ENCODE measurements around the gene HSFX4. TPM values are rescaled to one million over a fixed set of nuclear protein-coding genes. Genes with fewer than 3 reads are reported as not detected.
"Not testable (repeated sequence)": the region's sequence is repeated elsewhere in the genome, so short reads cannot be mapped to it uniquely, and the experiment has no call there.

HSFX4 gene, protein sequence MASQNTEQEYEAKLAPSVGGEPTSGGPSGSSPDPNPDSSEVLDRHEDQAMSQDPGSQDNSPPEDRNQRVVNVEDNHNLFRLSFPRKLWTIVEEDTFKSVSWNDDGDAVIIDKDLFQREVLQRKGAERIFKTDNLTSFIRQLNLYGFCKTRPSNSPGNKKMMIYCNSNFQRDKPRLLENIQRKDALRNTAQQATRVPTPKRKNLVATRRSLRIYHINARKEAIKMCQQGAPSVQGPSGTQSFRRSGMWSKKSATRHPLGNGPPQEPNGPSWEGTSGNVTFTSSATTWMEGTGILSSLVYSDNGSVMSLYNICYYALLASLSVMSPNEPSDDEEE
- polyA plus RNA-seq (ENCODE audit: insufficient read length in 10 of 10): 1 to 10 TPM in 9 of 10 donors, not detected in 1; 1.0 to 2.7 (median 1.6) TPM
- long read RNA-seq, donor 1, partial matches to known transcripts: 0 of 2 reads
- long read RNA-seq, donor 1, other reads (novel, unspliced or antisense): 0 of 2 reads
- long read RNA-seq, donor 2: 0 reads
- long read RNA-seq, donor 3: 0 reads
- long read RNA-seq, donor 4: 0 reads
- long read RNA-seq, donor 5, partial matches to known transcripts: 0 of 1 reads
- long read RNA-seq, donor 5, other reads (novel, unspliced or antisense): 0 of 1 reads
- long read RNA-seq, donor 6: 0 reads
- long read RNA-seq, donor 7: 0 reads
- long read RNA-seq, donor 8: 0 reads
- long read RNA-seq, donor 9: 0 reads

- not testable (repeated sequence) for DNase-seq
These were observed at the start of gene HSFX4 for GRCh38 chrX:149929400-149929799. Gene HSFX4, plus strand, starts transcription at chrX:149929573. Its CDS starts 72 bp downstream, at chrX:149929645.

DNA sequence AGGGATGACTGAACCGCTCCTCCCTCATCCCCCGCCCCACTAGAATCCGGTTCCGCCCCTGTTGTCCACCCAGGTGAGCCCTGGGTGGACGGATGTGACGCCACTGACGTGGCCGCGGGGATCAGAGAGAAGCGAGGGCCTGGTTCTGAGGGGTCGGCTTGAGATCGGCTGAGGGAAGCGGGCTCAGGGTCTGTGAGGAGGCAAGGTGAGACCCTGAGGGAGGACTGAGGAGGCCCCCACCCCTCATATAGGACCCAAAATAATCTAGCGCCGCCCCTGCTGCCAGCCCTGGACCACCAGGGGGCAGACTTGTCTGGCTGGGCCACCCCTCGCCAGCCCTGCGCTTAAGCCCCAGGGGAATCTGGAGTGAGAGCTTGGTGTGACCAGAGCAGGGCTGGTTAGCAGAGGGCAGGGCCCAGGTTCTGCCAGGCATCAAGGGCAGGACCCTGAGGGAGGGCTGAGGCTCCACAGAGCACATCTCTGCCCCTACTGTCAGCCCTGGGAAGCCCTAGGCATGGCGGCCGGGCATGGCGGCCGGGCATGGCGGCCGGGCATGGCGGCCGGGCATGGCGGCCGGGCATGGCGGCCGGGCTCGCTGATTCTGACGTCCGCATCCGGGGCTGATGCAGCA lies 48.2 kb upstream of the HSFX4 start, which contains the start of gene MAGEA8:
TSS of gene MAGEA8 (plus strand) at position 103 of the 631 bp plus-strand sequence. CDS start 3,090 bp downstream, outside the sequence.
- DNase-seq: no peak

DNA sequence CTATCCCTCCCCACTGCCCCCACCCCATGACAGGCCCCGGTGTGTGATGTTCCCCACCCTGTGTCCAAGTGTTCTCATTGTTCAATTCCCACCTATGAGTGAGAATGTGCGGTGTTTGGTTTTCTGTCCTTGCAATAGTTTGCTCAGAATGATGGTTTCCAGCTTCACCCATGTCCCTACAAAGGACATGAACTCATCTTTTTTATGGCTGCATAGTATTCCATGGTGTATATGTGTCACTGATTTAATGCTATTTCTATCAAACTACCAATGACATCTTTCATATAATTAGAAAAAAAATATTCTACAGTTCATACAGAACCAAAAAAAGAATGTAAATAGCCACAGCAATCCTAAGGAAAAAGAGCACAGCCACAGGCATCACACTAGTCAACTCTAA lies 38.5 kb upstream of the HSFX4 start:
- not testable (repeated sequence) for DNase-seq

DNA sequence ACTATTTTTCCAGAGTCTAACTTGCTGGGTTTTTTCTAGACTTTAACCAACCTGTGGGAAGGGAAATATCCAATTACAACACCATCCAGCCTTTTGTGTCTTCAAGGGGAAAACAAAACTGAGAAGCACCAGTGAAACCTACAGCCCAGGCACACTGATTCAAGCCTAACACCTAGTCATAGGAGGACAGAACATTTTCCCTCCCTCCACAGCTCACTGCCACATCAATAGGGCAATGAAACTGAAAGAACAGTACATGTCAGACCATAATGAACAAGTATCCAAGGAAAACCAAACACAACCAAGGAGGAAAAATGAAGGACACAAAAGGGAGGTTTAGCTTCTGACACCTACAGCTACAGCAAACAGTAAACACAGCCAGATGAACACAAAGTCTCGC lies 30.8 kb upstream of the HSFX4 start:
- DNase-seq: no peak

DNA sequence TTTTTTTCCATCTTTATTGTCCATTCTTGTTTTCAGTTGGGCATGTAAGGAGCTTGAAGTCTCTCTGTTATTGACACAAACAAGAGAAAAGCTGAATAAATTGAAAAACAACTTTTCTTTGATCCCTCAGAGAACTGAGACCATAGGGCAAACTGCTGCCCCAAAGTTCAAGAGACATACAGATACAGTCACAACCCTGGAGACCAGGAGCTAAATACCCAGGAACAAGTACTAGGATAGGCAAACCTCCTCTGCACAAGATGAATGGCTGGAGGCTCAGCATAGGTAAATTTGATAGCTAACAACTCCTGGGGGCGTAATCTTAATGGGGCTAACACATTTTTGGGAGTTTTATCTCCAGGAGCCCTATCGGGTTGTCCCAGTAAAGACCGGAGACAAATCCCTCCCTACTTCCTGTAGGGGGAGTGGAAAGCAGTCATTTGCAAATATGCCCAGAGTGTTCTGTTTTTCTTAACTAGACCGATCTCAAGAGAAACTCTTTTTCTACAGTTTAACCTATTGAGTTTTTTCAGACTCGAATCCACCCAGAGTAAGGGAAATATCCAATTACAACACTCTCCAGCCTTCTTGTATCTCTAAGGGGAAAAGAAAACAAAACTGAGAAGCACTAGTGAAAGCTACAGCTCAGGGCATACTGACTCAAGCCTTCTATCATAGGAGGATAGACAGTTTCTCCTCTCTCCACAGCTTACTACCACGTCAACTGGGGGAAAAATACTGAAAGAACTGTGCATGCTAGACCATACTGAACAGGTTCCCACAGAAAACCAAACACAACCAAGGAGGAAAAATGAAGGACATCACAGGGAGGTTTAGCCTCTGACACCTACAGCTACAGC lies 25.3 kb upstream of the HSFX4 start:
- DNase-seq: peak in 1 of 3 donors; percentile 4

DNA sequence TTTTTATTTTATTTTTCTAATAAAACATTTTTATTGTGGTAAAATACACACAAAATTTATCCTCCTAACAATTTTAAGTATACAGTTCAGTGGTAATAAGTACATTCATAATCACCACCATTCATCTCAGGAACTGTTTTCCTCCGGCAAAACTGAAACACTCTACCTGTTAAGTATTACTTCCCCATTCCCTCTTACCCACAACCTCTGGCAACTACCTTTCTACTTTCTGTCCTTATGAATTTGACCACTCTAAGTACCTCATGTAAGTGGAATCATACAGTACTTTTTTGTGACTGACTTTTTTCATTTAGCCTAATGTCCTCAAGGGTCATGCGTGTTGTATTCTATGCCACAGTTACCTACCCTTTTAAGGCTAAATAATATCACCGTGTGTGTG lies 21.1 kb upstream of the HSFX4 start:
- no peak for DNase-seq

GRCh38 chrX:149908727-149909126 lies 20.6 kb upstream of the HSFX4 start:
- DNase-seq: no peak

- no peak for DNase-seq
These were observed 19.8 kb upstream of the HSFX4 start for GRCh38 chrX:149909324-149910177.

DNA sequence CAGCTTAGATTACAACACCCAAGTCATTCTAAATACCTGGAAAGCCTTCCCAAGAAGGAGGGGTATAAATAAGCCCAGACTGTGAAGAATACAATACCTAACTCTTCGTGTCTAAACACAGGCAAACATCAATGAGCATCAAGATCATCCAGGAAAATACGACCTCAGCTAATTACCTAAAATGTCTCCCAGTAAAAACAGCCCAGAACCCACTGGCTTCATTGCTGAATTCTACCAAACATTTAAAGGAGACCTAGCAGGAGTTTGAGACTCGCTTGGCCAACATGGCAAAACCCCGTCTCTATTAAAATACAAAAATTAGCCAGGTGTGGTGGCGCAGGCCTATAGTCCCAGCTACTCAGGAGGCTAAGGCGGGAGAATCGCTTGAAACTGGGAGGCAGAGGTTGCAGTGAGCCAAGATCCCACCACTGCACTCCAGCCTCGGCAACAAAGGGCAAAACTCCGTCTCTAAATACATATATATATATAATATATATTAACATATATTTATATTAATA lies 19.1 kb upstream of the HSFX4 start:
- no peak for DNase-seq

GRCh38 chrX:149916745-149917392 lies 12.5 kb upstream of the HSFX4 start:
- DNase-seq: no peak

DNA sequence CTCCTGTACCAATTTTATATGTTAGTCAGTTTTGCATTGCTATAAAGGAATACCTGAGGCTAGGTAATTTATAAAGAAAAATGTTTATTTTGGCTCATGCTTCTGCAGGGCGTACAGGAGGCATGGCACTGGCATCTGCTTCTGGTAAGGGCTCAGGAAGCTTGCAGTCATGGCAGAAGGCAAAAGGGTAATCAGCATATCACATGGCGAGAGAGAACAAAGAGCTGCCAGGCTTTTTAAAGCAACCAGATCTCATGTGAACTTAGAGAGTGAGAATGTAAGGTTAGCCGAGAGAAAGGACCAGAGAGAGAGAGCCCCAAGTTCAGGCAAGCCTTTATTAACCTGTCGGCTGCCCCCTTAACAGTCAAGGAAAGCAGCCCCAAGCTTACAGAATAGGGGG lies 5.5 kb upstream of the HSFX4 start:
- DNase-seq: not testable (repeated sequence)

DNA sequence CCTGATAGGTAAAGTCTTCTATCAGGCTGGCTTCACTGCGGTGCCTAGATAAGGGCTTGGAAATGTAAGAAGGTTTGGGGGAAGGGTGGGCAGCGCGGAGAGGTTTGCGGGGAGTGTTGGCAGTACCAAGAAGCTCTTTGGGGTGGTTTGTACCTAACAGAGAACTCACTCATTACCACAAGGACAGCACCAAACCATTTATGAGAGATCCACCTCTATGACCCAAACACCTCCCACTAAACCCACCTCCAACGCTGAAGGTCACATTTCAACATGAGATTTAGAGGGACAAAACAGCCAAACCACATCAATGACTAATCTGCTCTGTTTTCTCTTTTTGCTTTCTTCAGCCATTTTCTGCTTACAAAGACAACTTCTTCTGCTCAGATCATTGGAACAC lies 4.9 kb upstream of the HSFX4 start:
- not testable (repeated sequence) for DNase-seq

GRCh38 chrX:149927245-149927963 lies 2.0 kb upstream of the HSFX4 start:
- DNase-seq: not testable (repeated sequence)

DNA sequence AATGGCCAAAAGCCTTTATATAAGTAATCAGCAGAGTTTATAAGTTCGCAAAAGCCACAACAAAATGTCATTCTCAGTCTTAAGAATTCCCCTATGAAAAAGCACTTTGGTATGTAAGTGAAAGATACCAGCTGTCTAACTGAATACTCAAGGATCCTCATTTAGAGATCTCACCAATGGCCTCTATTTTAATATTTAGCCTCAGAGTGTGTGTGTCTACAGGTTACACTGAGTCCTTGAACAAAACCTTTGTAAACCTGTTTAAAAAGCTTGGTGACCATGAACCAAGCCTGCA lies 1.5 kb upstream of the HSFX4 start:
- DNase-seq: not testable (repeated sequence)

DNA sequence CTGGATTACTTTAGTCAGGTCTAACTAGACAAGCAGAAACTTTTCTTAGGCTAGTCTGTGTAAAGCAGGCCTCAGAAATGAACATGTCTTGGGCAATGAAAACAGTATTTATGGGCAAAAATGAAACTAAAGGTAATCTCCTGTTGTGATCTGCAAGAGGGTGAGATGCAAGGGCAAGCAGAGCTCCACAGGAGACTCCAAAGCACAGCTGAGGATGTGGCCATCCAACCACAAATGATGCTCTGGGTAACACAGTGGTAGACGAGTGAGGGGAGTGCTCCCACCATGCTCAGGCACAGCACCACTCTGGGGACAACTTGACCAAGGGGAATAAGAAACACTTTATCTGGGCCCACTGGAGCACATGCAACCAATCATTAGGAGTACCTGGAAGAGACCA lies 738 bp upstream of the HSFX4 start:
- DNase-seq: not testable (repeated sequence)

DNA sequence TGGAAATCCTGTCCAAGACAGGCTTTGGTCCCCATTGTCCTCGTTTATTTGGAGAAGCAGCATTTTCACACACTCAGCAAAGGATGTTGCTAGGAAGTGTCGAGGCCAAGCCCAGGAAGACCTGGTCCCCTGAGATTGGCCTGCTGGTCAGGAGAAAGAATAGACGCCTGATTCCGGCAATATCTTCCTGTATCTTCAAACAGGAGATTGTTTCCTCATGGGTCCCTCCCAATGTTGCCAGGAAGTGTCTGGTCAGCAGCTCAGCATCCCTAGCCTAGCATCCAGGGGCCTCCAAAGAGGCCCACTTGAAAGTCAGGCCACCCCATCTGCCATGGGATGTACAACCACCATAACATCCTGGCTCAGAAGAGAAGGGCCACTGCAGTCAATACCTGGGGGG lies 2.0 kb downstream of the HSFX4 start:
- not testable (repeated sequence) for DNase-seq

- not testable (repeated sequence) for DNase-seq
These were observed 2.8 kb downstream of the HSFX4 start for GRCh38 chrX:149932150-149932549.

- DNase-seq: not testable (repeated sequence)
These were observed 3.6 kb downstream of the HSFX4 start for GRCh38 chrX:149932970-149933369.

DNA sequence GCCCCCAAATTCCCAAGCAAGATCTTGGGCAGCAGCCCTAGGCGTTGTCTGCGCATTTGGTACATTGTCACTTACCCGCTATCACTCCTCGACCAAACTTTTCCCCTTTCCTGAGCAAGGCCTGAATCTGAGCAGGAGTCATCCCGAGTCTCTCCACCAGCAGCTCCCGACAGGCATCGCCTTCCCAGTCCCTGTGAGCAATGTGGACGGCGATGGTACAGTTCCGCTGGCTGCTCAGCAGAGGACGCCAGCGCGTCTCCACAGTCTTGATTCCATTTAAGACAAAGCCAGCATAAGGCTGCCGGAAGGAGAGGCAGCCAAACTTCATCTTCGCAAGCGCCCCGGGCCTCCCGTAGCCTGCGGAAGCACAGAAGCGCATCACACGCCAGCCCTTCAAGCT lies 4.2 kb downstream of the HSFX4 start:
- DNase-seq: not testable (repeated sequence)
